A549 (cell line): ENCODE measurements around the gene ACTR2. TPM values are rescaled to one million over a fixed set of nuclear protein-coding genes. Genes with fewer than 3 reads are reported as not detected.
"Not testable (repeated sequence)": the region's sequence is repeated elsewhere in the genome, so short reads cannot be mapped to it uniquely, and the experiment has no call there.

Experiments
- ATAC-seq, 2 experiments: fragments of 200-7000 bp in 1 of 2; fragments of >200 bp in 1 of 2; cut with Nextera tagmentation in 1 of 2; cut with Tn5 transposase in 1 of 2; 3 replicates each; pipeline versions ENCODE4 v1.8.0 to v1.9.1; 2018 to 2020; ENCODE audit warnings: mild to moderate bottlenecking in 1 of 2, moderate library complexity in 1 of 2
- CTCF ChIA-PET: fragments of 300-600 bp; sonication (Branson Sonifier 250); formaldehyde crosslinking; extraction: SDS; loops from one replicate; lab custom pipeline; 2021; ENCODE audit warnings: antibody characterized with exemption, inconsistent platforms; lab: Yijun Ruan, JAX
- POLR2A ChIA-PET: fragments of 350-600 bp; formaldehyde crosslinking; extraction: SDS; loops from one replicate; lab custom pipeline; 2021; ENCODE audit warnings: antibody characterized with exemption, inconsistent platforms; lab: Yijun Ruan, JAX
- DNase-seq, 2 experiments: peaks; one replicate each; pipeline versions ENCODE4 v3.0.0 to v3.0.0-alpha.2; 2011 to 2016; ENCODE audit warnings: low read depth in 1 of 2, low spot score in 1 of 2
- FAIRE-seq: peaks from 2 replicates; lab custom pipeline; 2011; peaks lifted over from hg19 to GRCh38; lab: Jason Lieb, UNC
- H3K27ac ChIP-seq, 2 experiments: fragments of >200 bp; sonication (Bioruptor Twin); formaldehyde crosslinking; 3 replicates each; pipeline ENCODE4 v1.5.1; 2016 to 2017
- H3K4me1 ChIP-seq: fragments of >200 bp; sonication (Bioruptor Twin); formaldehyde crosslinking; 3 replicates; pipeline ENCODE4 v1.6.1; 2016
- H3K4me2 ChIP-seq: fragments of >200 bp; sonication (Bioruptor Twin); formaldehyde crosslinking; 3 replicates; pipeline ENCODE4 v1.6.1; 2016
- H3K4me3 ChIP-seq: fragments of >200 bp; sonication (Bioruptor Twin); formaldehyde crosslinking; 3 replicates; pipeline ENCODE4 v1.5.1; 2016
- H3K9me3 ChIP-seq: fragments of >200 bp; sonication (Bioruptor Twin); formaldehyde crosslinking; 3 replicates; pipeline ENCODE4 v1.6.1; 2016
- CHD2 ChIP-seq: fragments of 150-350 bp; IDR thresholded peaks from 2 replicates; pipeline ENCODE4 v1.6.1; 2014; ENCODE audit warnings: low read length; ENCODE audit not compliant: partially characterized antibody
- FOSB ChIP-seq: fragments of 250-450 bp; sonication (Bioruptor Pico); IDR thresholded peaks from 2 replicates; pipeline ENCODE4 v1.5.0; 2020; ENCODE audit warnings: mild to moderate bottlenecking, moderate library complexity
- FOSL2 ChIP-seq, 2 experiments: fragments of 450-650 bp in 1 of 2; fragments of >200 bp in 1 of 2; sonication (Bioruptor Twin) in 1 of 2; formaldehyde crosslinking; IDR thresholded peaks; 2 replicates each; pipeline versions ENCODE4 v1.5.0 to v1.6.1; 2016 to 2020; ENCODE audit warnings: mild to moderate bottlenecking in 1 of 2, moderate library complexity in 1 of 2
- FOXS1 ChIP-seq: fragments of 250-450 bp; sonication (Bioruptor Pico); IDR thresholded peaks from 2 replicates; pipeline ENCODE4 v1.5.0; 2020; ENCODE audit warnings: mild to moderate bottlenecking, moderate library complexity
- GATA3 ChIP-seq: IDR thresholded peaks from 2 replicates; pipeline ENCODE4 v1.6.1; 2012; ENCODE audit warnings: borderline replicate concordance
- HOXA7 ChIP-seq: fragments of 250-450 bp; sonication (Bioruptor Pico); IDR thresholded peaks from 2 replicates; pipeline ENCODE4 v1.5.0; 2020; ENCODE audit warnings: mild to moderate bottlenecking, moderate library complexity
- HOXB13 ChIP-seq: fragments of 250-450 bp; sonication (Bioruptor Pico); IDR thresholded peaks from 2 replicates; pipeline ENCODE4 v1.5.0; 2020; ENCODE audit warnings: low read depth, mild to moderate bottlenecking, moderate library complexity
- KDM5A ChIP-seq: fragments of 200-600 bp; sonication (generic); IDR thresholded peaks from 2 replicates; pipeline ENCODE4 v1.6.1; 2016; ENCODE audit warnings: antibody characterized with exemption, mild to moderate bottlenecking
- MAFK ChIP-seq: fragments of 450-650 bp; IDR thresholded peaks from 2 replicates; pipeline ENCODE4 v1.6.1; 2014; ENCODE audit not compliant: partially characterized antibody
- POLR2A ChIP-seq: IDR thresholded peaks from 2 replicates; pipeline ENCODE4 v1.6.1; 2012; ENCODE audit warnings: mild to moderate bottlenecking, low read length
- RAD21 ChIP-seq, 2 experiments: fragments of >200 bp in 1 of 2; sonication (Bioruptor Twin) in 1 of 2; formaldehyde crosslinking in 1 of 2; IDR thresholded peaks in 1 of 2; conservative IDR thresholded peaks in 1 of 2; 2 replicates in 1 of 2; 3 replicates in 1 of 2; pipeline ENCODE4 v1.6.1; 2012 to 2018; ENCODE audit warnings: inconsistent platforms in 1 of 2
- RARB ChIP-seq: fragments of 250-450 bp; sonication (Bioruptor Pico); IDR thresholded peaks from 2 replicates; pipeline ENCODE4 v1.8.0; 2021; ENCODE audit warnings: mild to moderate bottlenecking, moderate library complexity
- RCOR1 ChIP-seq: fragments of 150-350 bp; IDR thresholded peaks from 2 replicates; pipeline ENCODE4 v1.6.1; 2014; ENCODE audit warnings: antibody characterized with exemption, low read length, low read depth
- RFX5 ChIP-seq: fragments of 450-650 bp; IDR thresholded peaks from 2 replicates; pipeline ENCODE4 v1.7.1; 2014; ENCODE audit warnings: antibody characterized with exemption, mild to moderate bottlenecking, moderate library complexity
- RNF2 ChIP-seq: fragments of 200-600 bp; sonication (generic); IDR thresholded peaks from 2 replicates; pipeline ENCODE4 v1.6.1; 2016; ENCODE audit warnings: low read depth, mild to moderate bottlenecking, antibody characterized with exemption, moderate library complexity, borderline replicate concordance
- SMC3 ChIP-seq: fragments of >200 bp; sonication (Bioruptor Twin); formaldehyde crosslinking; IDR thresholded peaks from 3 replicates; pipeline ENCODE4 v1.6.1; 2018; ENCODE audit warnings: inconsistent platforms
- SREBF2 ChIP-seq: fragments of 450-650 bp; IDR thresholded peaks from 2 replicates; pipeline ENCODE4 v1.6.1; 2014; ENCODE audit warnings: mild to moderate bottlenecking, moderate library complexity
- TFCP2L1 ChIP-seq: fragments of 250-450 bp; sonication (Bioruptor Pico); IDR thresholded peaks from 2 replicates; pipeline ENCODE4 v1.5.0; 2021; ENCODE audit warnings: mild to moderate bottlenecking
- ZFP36 ChIP-seq: fragments of 450-650 bp; IDR thresholded peaks from 2 replicates; pipeline ENCODE4 v1.6.1; 2014; ENCODE audit warnings: borderline replicate concordance; ENCODE audit not compliant: partially characterized antibody
- WGBS: methylation state at CpG from one replicate; pipeline ENCODE4 v1.1.6; 2017; ENCODE audit errors: missing lambda C conversion rate; 5-methylcytosine and 5-hydroxymethylcytosine counted together
- polyA plus RNA-seq, 4 experiments: library from polyadenylated mRNA; depleted of rRNA in 3 of 4; stranded (reverse); fragments of >200 nt; fragmentation: RNase III in 1 of 4; extraction: RNeasy Plus Mini Kit Qiagen cat#74134 plus additional on column Dnase treatment in 1 of 4; gene quantifications; 2 replicates in 3 of 4; 3 replicates in 1 of 4; pipeline ENCODE4 v1.2.3, GENCODE V29; 2011 to 2017
- TF ChIP-seq, protein P1 (sequence below): fragments of 250-450 bp; sonication (Bioruptor Pico); IDR thresholded peaks from 2 replicates; pipeline ENCODE4 v1.5.0; 2020; ENCODE audit warnings: low read depth, mild to moderate bottlenecking, moderate library complexity
- TF ChIP-seq, protein P2 (sequence below): fragments of >200 bp; sonication (Bioruptor Twin); formaldehyde crosslinking; IDR thresholded peaks from 3 replicates; pipeline ENCODE4 v1.5.1; 2016
- TF ChIP-seq, protein P3 (sequence below): fragments of 250-450 bp; sonication (Bioruptor Pico); IDR thresholded peaks from 2 replicates; pipeline ENCODE4 v1.5.0; 2021; ENCODE audit warnings: mild to moderate bottlenecking, moderate library complexity, borderline replicate concordance

ACTR2 gene
- polyA plus RNA-seq, 2 of the 4 experiments (the other 2 are of a cell fraction), result 270 to 278 TPM

DNA sequence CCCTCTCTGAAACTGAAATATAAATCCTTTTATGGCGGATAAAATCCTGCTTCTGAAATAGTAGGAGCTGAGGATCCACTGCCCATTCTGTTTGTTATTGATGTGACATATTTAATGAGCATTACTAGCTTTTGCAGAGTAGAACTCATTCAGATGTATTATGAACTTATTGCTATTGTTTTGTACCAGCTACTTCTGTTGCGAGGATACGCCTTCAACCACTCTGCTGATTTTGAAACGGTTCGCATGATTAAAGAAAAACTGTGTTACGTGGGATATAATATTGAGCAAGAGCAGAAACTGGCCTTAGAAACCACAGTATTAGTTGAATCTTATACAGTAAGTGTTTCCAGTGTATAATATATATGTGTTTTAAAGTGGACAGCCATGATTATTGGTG, 27.7 kb downstream of the ACTR2 start:
- CTCF ChIA-PET, result interaction anchor here (0.7 to 1.8 kb wide), 3 partner anchors 9 to 297 kb away, joined by 3 to 13 read pairs (median 6); no protein-coding TSS in a partner anchor
- TF ChIP-seq, protein P1, sequence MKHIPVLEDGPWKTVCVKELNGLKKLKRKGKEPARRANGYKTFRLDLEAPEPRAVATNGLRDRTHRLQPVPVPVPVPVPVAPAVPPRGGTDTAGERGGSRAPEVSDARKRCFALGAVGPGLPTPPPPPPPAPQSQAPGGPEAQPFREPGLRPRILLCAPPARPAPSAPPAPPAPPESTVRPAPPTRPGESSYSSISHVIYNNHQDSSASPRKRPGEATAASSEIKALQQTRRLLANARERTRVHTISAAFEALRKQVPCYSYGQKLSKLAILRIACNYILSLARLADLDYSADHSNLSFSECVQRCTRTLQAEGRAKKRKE (CRISPR knock-in tag), result no peak
- TF ChIP-seq CHD2, result no peak
- TF ChIP-seq RAD21 (conservative IDR thresholded peaks at IDR 0.05 in 1 of 2, IDR thresholded peaks at IDR 0.05 in 1 of 2), result no peak
- TF ChIP-seq FOSB (CRISPR knock-in tag), result no peak
- TF ChIP-seq SREBF2, result no peak
- TF ChIP-seq MAFK, result no peak
- no peak for TF ChIP-seq FOXS1 (CRISPR knock-in tag)
- TF ChIP-seq RNF2, result no peak
- TF ChIP-seq HOXB13 (CRISPR knock-in tag), result no peak
- no peak for TF ChIP-seq FOSL2 (IDR thresholded peaks at IDR 0.05)
- TF ChIP-seq FOSL2 (CRISPR knock-in tag; IDR thresholded peaks at IDR 0.05), result no peak
- no peak for TF ChIP-seq SMC3
- TF ChIP-seq POLR2A, result no peak
- no peak for TF ChIP-seq HOXA7 (CRISPR knock-in tag)
- TF ChIP-seq, protein P2, sequence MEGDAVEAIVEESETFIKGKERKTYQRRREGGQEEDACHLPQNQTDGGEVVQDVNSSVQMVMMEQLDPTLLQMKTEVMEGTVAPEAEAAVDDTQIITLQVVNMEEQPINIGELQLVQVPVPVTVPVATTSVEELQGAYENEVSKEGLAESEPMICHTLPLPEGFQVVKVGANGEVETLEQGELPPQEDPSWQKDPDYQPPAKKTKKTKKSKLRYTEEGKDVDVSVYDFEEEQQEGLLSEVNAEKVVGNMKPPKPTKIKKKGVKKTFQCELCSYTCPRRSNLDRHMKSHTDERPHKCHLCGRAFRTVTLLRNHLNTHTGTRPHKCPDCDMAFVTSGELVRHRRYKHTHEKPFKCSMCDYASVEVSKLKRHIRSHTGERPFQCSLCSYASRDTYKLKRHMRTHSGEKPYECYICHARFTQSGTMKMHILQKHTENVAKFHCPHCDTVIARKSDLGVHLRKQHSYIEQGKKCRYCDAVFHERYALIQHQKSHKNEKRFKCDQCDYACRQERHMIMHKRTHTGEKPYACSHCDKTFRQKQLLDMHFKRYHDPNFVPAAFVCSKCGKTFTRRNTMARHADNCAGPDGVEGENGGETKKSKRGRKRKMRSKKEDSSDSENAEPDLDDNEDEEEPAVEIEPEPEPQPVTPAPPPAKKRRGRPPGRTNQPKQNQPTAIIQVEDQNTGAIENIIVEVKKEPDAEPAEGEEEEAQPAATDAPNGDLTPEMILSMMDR, result no peak
- TF ChIP-seq ZFP36, result no peak
- no peak for TF ChIP-seq RFX5
- no peak for TF ChIP-seq KDM5A
- TF ChIP-seq, protein P3, sequence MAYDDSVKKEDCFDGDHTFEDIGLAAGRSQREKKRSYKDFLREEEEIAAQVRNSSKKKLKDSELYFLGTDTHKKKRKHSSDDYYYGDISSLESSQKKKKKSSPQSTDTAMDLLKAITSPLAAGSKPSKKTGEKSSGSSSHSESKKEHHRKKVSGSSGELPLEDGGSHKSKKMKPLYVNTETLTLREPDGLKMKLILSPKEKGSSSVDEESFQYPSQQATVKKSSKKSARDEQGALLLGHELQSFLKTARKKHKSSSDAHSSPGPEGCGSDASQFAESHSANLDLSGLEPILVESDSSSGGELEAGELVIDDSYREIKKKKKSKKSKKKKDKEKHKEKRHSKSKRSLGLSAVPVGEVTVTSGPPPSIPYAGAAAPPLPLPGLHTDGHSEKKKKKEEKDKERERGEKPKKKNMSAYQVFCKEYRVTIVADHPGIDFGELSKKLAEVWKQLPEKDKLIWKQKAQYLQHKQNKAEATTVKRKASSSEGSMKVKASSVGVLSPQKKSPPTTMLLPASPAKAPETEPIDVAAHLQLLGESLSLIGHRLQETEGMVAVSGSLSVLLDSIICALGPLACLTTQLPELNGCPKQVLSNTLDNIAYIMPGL (CRISPR knock-in tag), result no peak
- TF ChIP-seq RARB (CRISPR knock-in tag), result no peak
- TF ChIP-seq RCOR1, result no peak
- FAIRE-seq, result peak; percentile 82

DNA sequence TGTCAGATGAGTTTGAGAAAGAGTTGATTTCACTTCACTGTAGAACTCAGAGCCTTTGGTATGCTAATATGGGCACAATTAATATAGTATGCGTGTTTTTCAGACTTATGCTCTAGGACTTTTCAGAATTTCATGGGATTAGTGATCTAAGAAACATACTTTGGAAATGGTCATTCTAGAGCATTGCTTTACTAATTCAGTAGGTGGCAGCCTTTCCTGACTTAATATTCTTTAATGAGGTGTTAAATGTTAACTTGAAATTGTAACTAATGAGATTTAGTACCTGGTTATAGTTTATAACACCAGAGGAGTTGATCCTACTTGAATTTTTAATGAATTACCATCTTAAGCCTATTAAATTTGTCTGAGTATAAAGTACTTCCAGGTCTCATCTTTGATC, 28.4 kb downstream of the ACTR2 start:
- DNase-seq (no peak), ATAC-seq (no peak; a peak in 1 of 6 replicates), FAIRE-seq (peak; percentile 46)
- Histone ChIP-seq H3K4me2 (no peak overlapping the region), H3K4me1 (no peaks in the 10 kb centered on the region), H3K27ac (no peak overlapping the region), H3K9me3 (no peaks in the 10 kb centered on the region), H3K4me3 (no peak overlapping the region)
- WGBS, result 96% methylated on average over 1 of the region's 1 CpG
- TF ChIP-seq GATA3, result no peak
- TF ChIP-seq RAD21 (conservative IDR thresholded peaks at IDR 0.05 in 1 of 2, IDR thresholded peaks at IDR 0.05 in 1 of 2), result peak in 1 of 2 experiments; percentile 29; a peak in 1 of 5 replicates
- no peak for TF ChIP-seq TFCP2L1 (CRISPR knock-in tag)
- TF ChIP-seq RFX5, result no peak
- TF ChIP-seq, protein P2, result peak; percentile 52
- peak; percentile 35; the same call in 2 of the 3 replicates for TF ChIP-seq SMC3
- no peak for TF ChIP-seq MAFK
- ChIA-PET CTCF (interaction anchor here (0.9 to 1.2 kb wide), 3 partner anchors 9 to 298 kb away, joined by 4 to 5 read pairs (median 4); no protein-coding TSS in a partner anchor), POLR2A (no interaction called here)

More for the DNA sequence above, 27.7 kb downstream of the ACTR2 start:
- Histone ChIP-seq H3K9me3 (no peaks in the 10 kb centered on the region), H3K4me2 (no peak overlapping the region), H3K4me1 (no peaks in the 10 kb centered on the region), H3K27ac (no peak overlapping the region), H3K4me3 (no peak overlapping the region)
- 96% methylated on average over 6 of the region's 6 CpGs for WGBS
- POLR2A ChIA-PET, result no interaction called here
- DNase-seq, result no peak
- ATAC-seq, result no peak

DNA sequence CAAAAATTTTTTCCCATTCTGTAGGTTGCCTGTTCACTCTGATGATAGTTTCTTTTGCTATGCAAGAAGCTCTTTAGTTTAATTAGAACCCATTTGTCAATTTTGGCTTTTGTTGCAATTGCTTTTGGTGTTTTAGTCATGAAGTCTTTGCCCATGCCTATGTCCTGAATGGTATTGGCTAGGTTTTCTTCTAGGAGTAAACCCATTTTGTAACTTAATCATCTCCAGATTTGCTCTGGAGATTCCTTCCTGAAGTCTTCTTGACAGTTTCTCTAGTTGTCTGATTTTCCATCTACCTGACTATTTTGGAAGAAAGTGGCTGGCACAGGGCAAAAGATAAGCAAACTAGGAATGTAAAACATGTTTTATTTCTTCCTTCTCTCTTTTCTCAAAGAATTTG, 30.2 kb downstream of the ACTR2 start:
- DNase-seq, ATAC-seq, FAIRE-seq, H3K9me3 ChIP-seq, H3K4me3 ChIP-seq, POLR2A ChIA-PET, H3K27ac ChIP-seq, H3K4me2 ChIP-seq, H3K4me1 ChIP-seq: not testable (repeated sequence)
- CTCF ChIA-PET, result interaction anchor here (0.6 to 1.5 kb wide), 3 partner anchors 9 to 178 kb away, joined by 3 read pairs; no protein-coding TSS in a partner anchor
